Measurements from ENCODE around the gene HBD. TPM values are rescaled to one million over a fixed set of nuclear protein-coding genes. Genes with fewer than 3 reads are reported as not detected.
"Not testable (repeated sequence)": the region's sequence is repeated elsewhere in the genome, so short reads cannot be mapped to it uniquely, and the experiment has no call there.

HBD gene
- total RNA-seq, 4 donors from 2014 or later: not detected

- not testable (repeated sequence) for ATAC-seq, H3K27me3 ChIP-seq
- 80% methylated on average over 3 of the region's 5 CpGs; no CpG with 5 or more reads in 1 of the 2 donors for WGBS, 2 donors (ENCODE audit: low coverage in 1 of 2)
Observed at GRCh38 chr11:5253440-5253839, 19.2 kb upstream of the HBD start.

GRCh38 chr11:5252919-5253265 lies 18.6 kb upstream of the HBD start:
- H3K4me3 ChIP-seq: no peak overlapping the region
- TF ChIP-seq POLR2A (IDR thresholded peaks at IDR 0.05) (no peak), CTCF (IDR thresholded peaks at IDR 0.05) (no peak), EP300 (IDR thresholded peaks at IDR 0.05) (no peak), POLR2AphosphoS5 (IDR thresholded peaks at IDR 0.05) (no peak)
- no peak overlapping the region for H3K27ac ChIP-seq
- H3K9me3 ChIP-seq: no peaks in the 10 kb centered on the region
- H3K4me1 ChIP-seq: no peaks in the 10 kb centered on the region
- no peaks in the 10 kb centered on the region for H3K27me3 ChIP-seq
- WGBS, 2 donors (ENCODE audit: low coverage in 1 of 2): 50 to 85% methylated on average over 1 of the region's 1 CpG
- H3K36me3 ChIP-seq: no peaks in the 10 kb centered on the region
- no peak for ATAC-seq

More at GRCh38 chr11:5253440-5253839, 19.2 kb upstream of the HBD start:
- H3K4me1 ChIP-seq, H3K9me3 ChIP-seq, H3K27ac ChIP-seq, H3K36me3 ChIP-seq, H3K4me3 ChIP-seq: not testable (repeated sequence)

GRCh38 chr11:5252192-5252918 lies 18.1 kb upstream of the HBD start:
- H3K4me3 ChIP-seq: no peak overlapping the region
- H3K9me3 ChIP-seq: no peaks in the 10 kb centered on the region
- H3K4me1 ChIP-seq: no peaks in the 10 kb centered on the region
- no peaks in the 10 kb centered on the region for H3K27me3 ChIP-seq
- TF ChIP-seq POLR2A (IDR thresholded peaks at IDR 0.05) (no peak), EP300 (IDR thresholded peaks at IDR 0.05) (no peak), CTCF (IDR thresholded peaks at IDR 0.05) (no peak), POLR2AphosphoS5 (IDR thresholded peaks at IDR 0.05) (no peak)
- ATAC-seq: no peak
- 62 to 73% methylated on average over 8 of the region's 9 CpGs for WGBS, 2 donors (ENCODE audit: low coverage in 1 of 2)
- H3K36me3 ChIP-seq: no peaks in the 10 kb centered on the region
- H3K27ac ChIP-seq: no peak overlapping the region

GRCh38 chr11:5251746-5252145 lies 17.5 kb upstream of the HBD start:
- H3K4me1 ChIP-seq: no peaks in the 10 kb centered on the region
- H3K9me3 ChIP-seq: no peaks in the 10 kb centered on the region
- no peak overlapping the region for H3K4me3 ChIP-seq
- TF ChIP-seq POLR2A (IDR thresholded peaks at IDR 0.05) (no peak), POLR2AphosphoS5 (IDR thresholded peaks at IDR 0.05) (no peak), CTCF (IDR thresholded peaks at IDR 0.05) (no peak), EP300 (IDR thresholded peaks at IDR 0.05) (no peak)
- no peak overlapping the region for H3K27ac ChIP-seq
- ATAC-seq: no peak
- H3K36me3 ChIP-seq: no peaks in the 10 kb centered on the region
- 54 to 59% methylated on average over 2 of the region's 2 CpGs for WGBS, 2 donors (ENCODE audit: low coverage in 1 of 2)
- no peaks in the 10 kb centered on the region for H3K27me3 ChIP-seq

- H3K4me1 ChIP-seq: no peaks in the 10 kb centered on the region
- no peak overlapping the region for H3K4me3 ChIP-seq
- no peak overlapping the region for H3K27ac ChIP-seq
- H3K36me3 ChIP-seq: no peaks in the 10 kb centered on the region
- no peak for ATAC-seq
- 82 to 86% methylated on average over 4 of the region's 4 CpGs for WGBS, 2 donors (ENCODE audit: low coverage in 1 of 2)
- H3K27me3 ChIP-seq: no peaks in the 10 kb centered on the region
- H3K9me3 ChIP-seq: no peaks in the 10 kb centered on the region
- TF ChIP-seq POLR2A (IDR thresholded peaks at IDR 0.05) (no peak), EP300 (IDR thresholded peaks at IDR 0.05) (no peak), CTCF (IDR thresholded peaks at IDR 0.05) (no peak), POLR2AphosphoS5 (IDR thresholded peaks at IDR 0.05) (no peak)
Observed at GRCh38 chr11:5250543-5251204, 16.4 kb upstream of the HBD start.

- H3K4me3 ChIP-seq, H3K4me1 ChIP-seq, H3K27ac ChIP-seq, H3K36me3 ChIP-seq, H3K9me3 ChIP-seq, H3K27me3 ChIP-seq, ATAC-seq: not testable (repeated sequence)
- 44 to 57% methylated on average over 1 to 3 of the region's 9 CpGs for WGBS, 2 donors (ENCODE audit: low coverage in 1 of 2)
Observed at GRCh38 chr11:5249807-5250396, 15.6 kb upstream of the HBD start, which contains the start of gene HBG1. Gene HBG1 (minus strand): TSS chr11:5249857. CDS start chr11:5249804, 53 bp downstream.

- not testable (repeated sequence) for ATAC-seq, H3K27ac ChIP-seq, H3K36me3 ChIP-seq, H3K4me3 ChIP-seq, H3K4me1 ChIP-seq, H3K9me3 ChIP-seq, H3K27me3 ChIP-seq
- 100% methylated on average over 1 of the region's 7 CpGs; no CpG with 5 or more reads in 1 of the 2 donors for WGBS, 2 donors (ENCODE audit: low coverage in 1 of 2)
Observed at GRCh38 chr11:5248498-5248897, 14.2 kb upstream of the HBD start.
